Measurements from ENCODE around the gene MGAT1.
A peak's percentile ranks its signal among the peaks of the same experiment; 100 is the strongest.
"Not testable (repeated sequence)": the region's sequence is repeated elsewhere in the genome, so short reads cannot be mapped to it uniquely, and the experiment has no call there.

MGAT1 gene

GRCh38 chr5:180802325-180803180, at the start of gene MGAT1:
Gene MGAT1 (minus strand): TSS chr5:180802806. CDS start chr5:180792971, 9,835 bp downstream.
- peak; percentile 67 to 89 for DNase-seq

- DNase-seq, result no peak
Observed at GRCh38 chr5:180850434-180851078, 48.0 kb upstream of the MGAT1 start.

GRCh38 chr5:180849827-180850226, 47.2 kb upstream of the MGAT1 start:
- no peak for DNase-seq

GRCh38 chr5:180848878-180849277, 46.3 kb upstream of the MGAT1 start:
- no peak for DNase-seq

- no peak for DNase-seq
Observed at GRCh38 chr5:180848265-180848664, 45.7 kb upstream of the MGAT1 start.

GRCh38 chr5:180847026-180847425, 44.4 kb upstream of the MGAT1 start:
- DNase-seq, result no peak

GRCh38 chr5:180844858-180845257, 42.3 kb upstream of the MGAT1 start:
- DNase-seq, result no peak

- no peak for DNase-seq
Observed at GRCh38 chr5:180844432-180844831, 41.8 kb upstream of the MGAT1 start.

GRCh38 chr5:180839935-180840334, 37.3 kb upstream of the MGAT1 start:
- no peak for DNase-seq

- DNase-seq, result no peak
Observed at GRCh38 chr5:180839227-180839626, 36.6 kb upstream of the MGAT1 start.

- no peak for DNase-seq
Observed at GRCh38 chr5:180837478-180837877, 34.9 kb upstream of the MGAT1 start.

- DNase-seq, result peak in 1 of 2 experiments; percentile 16
Observed at GRCh38 chr5:180832638-180833068, 30.0 kb upstream of the MGAT1 start.

- DNase-seq, result peak; percentile 65 to 76
Observed at GRCh38 chr5:180831139-180832093, 28.8 kb upstream of the MGAT1 start.

GRCh38 chr5:180830253-180831138, 27.9 kb upstream of the MGAT1 start:
- DNase-seq, result peak; percentile 60 to 66

- no peak for DNase-seq
Observed at GRCh38 chr5:180829726-180830125, 27.1 kb upstream of the MGAT1 start.

GRCh38 chr5:180828756-180829531, 26.3 kb upstream of the MGAT1 start:
- not testable (repeated sequence) for DNase-seq

GRCh38 chr5:180827374-180827773, 24.8 kb upstream of the MGAT1 start:
- DNase-seq, result not testable (repeated sequence)

GRCh38 chr5:180825768-180826525, 23.3 kb upstream of the MGAT1 start:
- DNase-seq, result no peak

GRCh38 chr5:180824630-180825476, 22.2 kb upstream of the MGAT1 start:
- DNase-seq, result no peak

All from stimulated activated CD4-positive, alpha-beta T cell treated with anti-CD3 and anti-CD28 coated beads, Interleukin-4, amount 100 ng/mL, for 4 hours (primary cell).